SH-SY5Y (cell line): Measurements from ENCODE around the gene NPS.

Experiments
- GATA2 ChIP-seq: IDR thresholded peaks from 2 replicates; pipeline ENCODE4 v1.6.1; 2011; ENCODE audit warnings: mild to moderate bottlenecking, low read depth, low read length
- GATA3 ChIP-seq: IDR thresholded peaks from 2 replicates; pipeline ENCODE4 v1.6.1; 2011; ENCODE audit warnings: low read depth, mild to moderate bottlenecking, low read length, moderate library complexity

GRCh38 chr10:127579640-127580039 lies 30.5 kb downstream of the NPS start:
- TF ChIP-seq GATA3 (no peak), GATA2 (no peak)
